HCEC 1CT (cell line): ENCODE results near the gene GRB10.

Source experiments
- DNase-seq: peaks from one replicate; pipeline ENCODE4 v3.0.0-alpha.2; 2017

Gene GRB10

DNA sequence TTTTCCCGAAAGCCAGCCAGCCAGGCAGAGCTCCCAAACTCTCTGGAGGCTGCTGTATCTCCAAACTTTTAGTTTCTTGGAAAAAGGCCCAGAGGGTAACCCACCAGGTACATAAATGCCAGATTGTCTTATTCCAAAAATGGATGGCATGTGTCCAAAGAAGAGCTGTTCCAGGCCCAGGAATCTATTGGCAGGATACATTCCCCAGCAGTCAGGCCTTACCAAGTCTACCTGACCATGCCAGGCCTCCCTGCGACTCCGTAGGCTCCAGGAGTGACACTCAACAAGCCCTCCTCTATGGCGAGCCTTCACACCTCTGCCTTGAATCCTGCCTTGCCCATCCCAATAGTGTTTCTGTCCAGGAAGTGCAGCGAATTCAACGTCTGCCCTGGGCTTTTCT is 95.6 kb downstream of the GRB10 start:
- DNase-seq = no peak

DNA sequence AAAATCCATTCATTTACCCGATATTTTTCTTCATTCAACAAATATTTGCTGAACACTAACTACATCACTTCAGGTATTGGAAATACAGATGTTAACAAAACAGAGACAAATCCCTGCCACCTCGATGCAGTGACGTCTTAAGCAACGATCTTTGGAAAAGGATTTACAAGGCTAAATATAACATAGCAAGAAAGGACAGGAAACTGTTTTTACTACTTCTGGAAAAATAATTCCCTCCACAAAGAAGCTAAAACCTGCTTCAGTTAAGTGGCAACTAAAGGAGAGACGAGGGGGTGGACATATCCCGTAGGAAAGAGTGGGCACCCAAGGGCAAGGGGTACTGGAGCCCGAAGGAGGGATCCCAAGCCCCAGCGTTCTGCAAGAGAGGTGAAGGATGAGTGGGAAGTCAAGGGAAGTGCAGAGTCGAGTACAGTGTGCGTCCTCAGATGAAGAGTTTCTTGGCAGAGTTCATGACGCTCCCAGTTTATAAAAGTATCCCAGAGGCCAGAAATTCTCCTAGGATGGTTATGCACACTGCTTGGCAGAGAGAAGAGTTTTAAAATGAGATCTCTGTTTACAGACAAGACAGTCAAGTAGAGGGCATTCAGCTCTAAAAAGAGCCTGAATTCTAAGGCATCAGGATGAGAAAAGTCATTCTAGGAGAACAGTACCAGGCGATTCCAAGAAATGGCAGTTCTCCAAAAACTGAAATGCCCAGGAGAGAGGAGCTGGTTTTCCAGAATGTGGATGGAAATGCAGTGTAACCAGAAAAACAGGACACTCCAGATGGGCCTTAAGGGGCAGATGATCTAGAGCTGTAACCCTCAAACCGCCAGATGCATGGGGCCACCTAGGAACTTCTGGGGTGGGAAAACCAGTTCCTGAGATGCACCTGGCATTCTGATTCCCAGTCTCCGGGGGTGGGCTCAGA is 97.3 kb downstream of the GRB10 start:
- DNase-seq = no peak

DNA sequence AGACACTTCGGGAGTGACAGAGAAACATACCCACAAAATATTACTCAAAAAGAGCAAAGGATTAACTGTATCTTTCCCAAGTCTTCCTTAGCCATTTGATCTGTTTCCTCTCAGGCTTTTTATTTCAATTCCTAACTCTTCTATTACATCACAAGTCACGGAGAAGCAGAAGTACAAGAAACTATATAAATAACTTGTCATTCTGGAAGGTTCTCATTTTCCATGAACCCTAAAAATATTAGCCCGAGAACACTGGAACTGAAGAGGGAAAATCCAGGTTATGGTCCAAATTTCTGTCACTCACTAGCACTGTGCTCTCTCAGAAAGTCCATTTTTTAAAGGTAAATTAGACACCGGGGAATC is 98.0 kb downstream of the GRB10 start:
- DNase-seq = no peak

DNA sequence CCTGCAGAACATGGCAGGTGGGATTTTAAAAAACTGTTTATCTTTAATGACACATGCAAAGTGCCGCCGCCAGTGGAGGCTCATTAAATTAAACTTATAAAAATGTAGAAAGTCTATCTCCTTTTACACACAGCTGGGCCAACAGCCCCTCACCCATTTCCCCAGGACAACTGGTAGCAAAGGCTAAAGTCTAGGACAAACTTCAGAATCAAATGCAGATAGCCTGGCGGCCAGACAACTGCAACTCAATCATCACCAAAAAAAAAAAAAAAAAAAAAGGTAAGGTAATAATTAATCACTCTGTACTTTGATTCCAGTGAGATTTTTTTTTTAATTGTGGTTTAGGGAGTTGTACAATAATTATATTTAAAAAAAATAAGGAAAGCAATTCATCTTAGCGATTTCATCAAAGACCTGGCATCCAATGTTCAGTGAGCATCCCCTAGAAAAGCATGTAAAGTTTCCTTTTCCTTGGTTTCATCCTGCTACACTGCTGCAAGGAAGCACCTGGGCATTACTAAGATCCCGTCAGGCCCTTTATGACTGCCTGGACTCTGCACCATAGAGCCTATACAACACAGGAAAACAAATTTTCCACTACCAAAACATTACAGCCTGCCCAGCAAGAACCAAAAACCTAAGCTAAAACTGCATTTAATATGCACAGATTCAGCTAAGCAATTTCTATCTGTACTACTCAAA is 98.5 kb downstream of the GRB10 start:
- DNase-seq = no peak

DNA sequence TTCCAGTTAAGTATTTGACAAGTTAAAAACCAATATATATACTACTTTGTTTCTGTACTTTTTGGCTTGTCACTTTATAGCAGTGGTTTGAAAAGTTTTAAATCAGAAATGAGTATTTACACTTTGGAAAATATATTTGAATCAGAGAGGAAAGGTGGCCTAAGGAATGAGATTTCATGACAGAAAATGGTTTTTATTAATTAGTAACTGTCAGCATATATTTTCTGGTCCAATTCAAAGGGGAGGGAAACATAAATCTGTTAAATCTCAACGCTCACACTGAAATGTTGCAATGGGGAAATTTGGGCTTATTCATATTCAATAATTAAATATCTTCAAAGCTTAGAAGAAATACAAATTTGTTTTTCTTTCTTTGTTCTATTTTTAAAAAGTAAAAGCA is 100.1 kb downstream of the GRB10 start:
- no peak for DNase-seq

DNA sequence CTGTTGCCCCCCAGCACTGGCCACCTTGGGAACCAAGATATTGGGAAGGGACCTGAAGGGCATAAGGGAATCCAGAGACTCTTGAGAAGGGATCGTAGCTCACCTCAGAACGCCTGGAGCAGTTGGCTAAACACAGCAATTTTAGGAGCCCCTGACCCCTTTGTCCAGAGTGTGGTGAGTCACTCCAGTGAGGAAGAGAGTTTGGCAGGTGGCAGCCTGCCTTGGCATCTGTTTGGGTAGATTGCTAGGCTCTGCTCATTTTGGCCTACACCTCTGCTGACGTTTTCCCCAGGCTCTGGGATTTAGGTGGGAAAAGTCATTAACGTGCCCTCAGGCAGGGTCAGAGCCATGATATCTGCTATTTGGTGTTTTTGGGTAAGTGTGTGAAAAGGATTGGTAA is 100.6 kb downstream of the GRB10 start:
- no peak for DNase-seq

DNA sequence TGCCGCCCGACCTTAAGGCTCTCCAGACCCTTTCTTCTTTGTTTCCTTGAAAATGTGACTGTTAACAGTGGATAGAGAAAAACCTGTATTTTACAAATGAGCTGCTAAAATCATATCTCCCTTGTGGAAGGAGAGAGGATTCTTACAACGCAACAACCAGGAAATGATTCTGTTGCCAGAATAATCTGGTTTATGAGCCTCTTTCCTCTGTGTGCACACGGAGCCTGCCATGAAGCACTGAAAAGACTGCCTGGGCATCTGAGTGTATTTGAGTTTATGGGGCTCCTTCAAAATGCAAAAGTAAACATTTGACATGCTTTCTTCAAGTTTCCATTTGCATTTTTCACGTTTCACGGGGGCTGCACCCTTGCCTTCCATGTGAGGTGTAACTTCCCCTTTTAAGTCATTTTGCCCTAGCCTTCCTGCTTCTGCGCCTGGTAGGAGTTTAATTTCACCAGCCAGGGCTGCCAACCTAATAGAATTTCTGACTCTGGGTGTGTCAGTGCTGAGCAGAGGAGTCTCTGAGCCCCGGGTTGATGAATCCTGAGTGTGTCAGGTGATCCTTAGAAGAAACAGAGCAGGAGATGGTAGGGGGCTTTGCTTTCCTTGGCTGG is 101.2 kb downstream of the GRB10 start:
- DNase-seq = no peak

DNA sequence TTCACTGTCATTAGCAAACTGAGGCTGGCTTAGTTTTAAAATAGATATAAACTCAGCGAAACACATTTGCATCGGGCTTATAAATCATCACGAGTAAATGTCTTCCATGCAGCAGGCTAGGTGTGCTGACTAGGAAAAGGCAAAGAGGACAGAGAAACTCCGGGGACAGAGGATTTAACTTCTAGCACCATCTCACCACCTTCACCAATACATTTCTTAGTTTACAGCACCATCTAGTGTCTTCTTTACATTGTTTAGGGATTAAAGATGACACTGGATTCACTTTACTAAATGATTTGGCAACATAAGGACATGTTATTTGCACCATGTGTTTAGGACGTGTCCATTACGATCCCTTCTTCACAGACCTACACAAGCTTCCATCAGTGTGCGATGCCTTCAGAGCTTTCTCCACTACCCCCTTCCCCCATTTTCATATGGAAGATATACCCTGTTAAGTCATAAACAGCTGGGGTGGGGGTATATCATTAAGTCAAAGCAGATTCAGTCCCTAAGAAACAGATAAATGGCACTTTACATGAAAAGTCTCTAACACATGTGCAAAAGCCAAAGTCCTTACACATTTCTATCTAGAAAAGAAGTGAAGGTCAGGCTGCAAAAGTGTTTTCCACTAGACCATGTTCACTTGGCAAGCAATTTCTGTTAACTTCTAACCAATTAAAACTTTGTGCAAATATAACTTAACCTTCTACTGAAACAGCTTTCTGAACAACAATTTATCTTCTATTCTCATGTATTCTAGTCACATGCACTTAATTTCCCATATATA is 103.3 kb downstream of the GRB10 start:
- peak; percentile 71 for DNase-seq

DNA sequence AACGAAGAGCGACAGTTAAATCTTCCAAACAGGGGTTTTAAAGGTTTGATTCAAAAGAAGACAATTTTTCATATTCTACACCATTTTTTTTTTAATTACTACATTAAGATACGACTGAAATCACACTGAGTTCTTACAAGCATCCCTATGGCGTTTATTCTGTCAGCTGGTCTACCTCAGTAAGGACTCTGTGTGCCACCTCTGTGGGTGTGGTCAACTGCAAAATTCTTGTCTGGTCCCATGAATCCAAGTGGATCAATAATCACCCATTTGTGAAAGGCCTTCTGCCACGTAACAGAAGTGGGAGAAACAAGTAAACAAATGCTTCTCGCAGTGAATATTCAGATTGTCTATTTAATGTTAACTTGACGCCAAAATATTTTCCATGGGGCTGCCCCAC is 104.1 kb downstream of the GRB10 start:
- DNase-seq = no peak

DNA sequence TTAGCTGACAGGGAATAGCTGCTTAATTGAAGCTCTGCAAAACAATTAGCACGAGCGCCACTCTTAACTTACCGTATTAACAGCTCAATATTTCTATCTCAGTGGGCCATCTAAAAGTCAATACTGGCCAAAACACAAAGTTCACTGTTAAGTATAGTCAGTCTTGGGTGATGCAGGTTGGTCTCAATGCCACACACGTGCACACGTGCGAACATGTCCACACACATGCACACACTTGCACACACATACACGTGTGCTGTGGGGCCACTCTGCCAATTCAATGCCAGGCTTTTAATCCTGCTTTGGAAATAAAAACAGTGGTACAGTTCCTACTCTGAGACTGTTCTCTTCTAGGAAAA is 105.1 kb downstream of the GRB10 start:
- no peak for DNase-seq

DNA sequence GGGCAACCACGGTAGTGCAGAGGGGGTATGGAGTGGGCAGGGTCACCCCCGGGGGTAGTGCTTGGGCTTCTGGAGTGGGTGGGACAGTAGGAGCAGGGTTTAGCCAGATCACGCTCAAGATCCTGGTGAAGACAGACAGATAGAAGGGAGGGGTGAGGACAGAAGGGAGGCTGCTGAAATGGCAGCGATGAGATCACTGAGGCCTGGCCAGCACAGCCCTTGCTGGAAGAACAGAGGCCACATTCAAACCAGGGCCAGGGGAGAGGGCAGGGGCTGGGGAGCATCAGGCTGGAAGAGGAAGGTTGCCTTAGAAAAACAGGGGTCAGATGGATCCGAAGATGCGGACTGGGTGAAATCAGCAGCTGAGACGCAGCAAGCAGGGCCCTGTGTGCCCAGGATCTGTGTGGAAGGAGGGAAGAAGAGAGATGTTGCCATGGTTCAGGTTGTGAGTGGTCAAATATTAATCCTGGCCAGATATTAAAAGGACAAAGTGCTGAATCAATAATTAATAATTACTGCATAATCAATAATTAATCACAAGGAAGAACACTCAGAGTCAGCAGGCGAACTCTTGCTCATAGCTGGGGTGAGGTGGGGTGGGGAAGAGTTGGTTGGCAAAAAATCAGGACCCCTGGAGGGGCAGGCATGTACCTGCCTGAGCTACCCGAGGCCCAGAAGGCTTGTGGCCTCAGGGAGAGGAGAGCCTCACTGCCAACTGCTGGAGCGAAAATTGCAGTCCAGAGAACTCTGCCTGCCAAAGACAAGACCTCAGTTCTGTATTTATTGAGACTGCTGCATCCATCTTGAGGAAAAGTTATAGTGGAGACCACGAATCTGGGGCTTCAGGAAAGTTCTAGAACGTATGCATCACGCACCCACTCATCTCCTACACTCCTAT is 105.7 kb downstream of the GRB10 start:
- no peak for DNase-seq

DNA sequence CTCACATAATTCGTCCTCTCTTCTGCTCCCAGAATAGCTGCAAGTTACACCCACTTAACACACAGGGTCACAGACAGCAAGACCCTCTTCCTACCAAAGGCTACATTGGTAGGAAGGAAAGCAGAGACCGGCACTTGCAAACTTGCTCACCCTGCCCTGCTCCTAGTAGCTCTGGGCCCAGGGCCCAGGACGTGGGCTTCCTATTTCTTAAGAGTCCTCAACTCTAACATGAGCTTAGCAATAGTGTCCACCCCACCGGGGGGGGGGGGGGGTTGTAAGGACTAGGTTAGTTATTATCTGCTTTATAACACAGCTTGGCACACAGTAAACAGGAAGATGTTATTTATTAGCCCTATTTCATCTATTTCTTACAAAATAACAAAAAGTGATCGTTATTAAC is 106.6 kb downstream of the GRB10 start:
- DNase-seq = no peak

DNA sequence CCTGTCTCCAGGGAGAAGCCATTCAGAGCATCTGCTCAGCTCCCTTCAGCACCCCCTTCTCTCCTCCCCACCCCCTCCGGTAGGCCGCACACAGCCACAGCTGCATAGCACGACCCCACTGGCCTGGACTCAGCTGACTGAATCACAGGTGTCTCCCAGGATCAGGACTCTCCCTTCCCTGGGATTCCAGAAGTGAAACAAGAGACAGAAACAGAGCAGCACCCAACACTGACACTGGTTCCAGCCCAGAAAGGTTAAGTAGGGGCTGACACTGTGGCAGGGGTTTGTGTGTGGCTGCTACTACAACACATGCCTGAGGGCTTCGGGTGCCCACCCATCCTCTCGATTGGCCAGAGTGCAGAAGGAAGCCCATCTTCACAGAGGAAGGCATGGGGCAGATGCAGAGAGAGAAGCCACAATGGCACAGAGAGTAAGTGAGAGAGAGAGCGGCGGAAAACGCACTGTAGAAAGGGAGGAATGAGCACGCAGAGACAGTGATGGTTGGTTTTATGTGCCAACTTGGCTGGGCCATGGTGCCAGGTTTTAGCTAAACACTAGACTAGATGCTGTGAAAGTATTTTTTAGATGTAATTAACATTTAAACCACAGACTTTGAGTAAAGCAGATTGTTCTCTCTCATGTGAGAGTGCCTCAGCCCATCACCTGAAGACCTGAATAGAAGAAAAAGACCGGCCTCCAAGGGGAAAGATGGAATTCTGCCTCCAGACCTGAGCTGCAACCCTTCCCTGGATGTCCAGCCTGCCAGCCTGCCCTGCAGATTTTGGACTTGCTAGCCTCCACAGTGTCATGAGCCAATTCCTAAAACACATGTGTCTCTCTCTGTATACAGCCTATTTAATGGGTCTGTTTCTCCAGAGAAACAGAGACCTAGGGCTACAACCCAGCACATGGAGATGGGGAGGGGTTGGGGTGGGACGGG is 107.5 kb downstream of the GRB10 start:
- no peak for DNase-seq

DNA sequence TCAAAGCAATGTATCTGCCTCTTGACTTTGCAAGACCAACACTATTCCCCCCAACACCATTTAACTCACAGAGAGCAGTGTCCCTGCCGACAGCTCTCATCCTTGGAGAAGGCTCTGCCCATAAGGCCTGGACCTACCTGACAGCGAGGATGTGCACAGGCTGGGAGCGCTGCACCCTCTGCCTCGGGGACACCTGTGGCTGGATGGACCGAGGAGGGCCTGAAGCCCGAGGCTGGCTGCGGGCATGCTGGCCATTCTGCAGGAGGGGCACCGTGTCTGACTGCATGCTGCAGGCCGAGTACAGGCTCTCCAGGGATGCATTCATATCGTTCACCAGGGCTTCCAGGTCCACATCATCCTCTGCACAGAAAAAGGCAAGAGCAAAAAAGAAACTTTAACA is 108.4 kb downstream of the GRB10 start:
- no peak for DNase-seq

DNA sequence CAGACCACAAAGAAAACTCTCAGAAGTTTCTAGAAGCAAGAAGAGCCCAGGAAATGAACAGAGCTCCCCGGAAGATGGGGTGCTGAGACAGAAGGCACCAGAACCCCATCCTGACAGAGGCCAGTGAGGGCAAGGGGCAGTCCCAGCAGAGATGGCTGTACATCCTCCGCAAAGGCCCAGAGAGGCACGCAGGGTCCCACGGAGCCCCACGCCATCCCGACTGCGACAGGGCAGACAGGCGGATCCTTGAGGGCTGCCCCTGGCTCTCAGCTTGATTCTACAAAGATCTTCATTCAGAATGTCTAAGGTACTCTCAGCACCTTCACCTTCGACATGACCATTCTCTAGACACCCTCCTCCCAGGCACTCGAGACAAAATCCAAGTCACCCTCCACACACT is 109.6 kb downstream of the GRB10 start:
- no peak for DNase-seq

DNA sequence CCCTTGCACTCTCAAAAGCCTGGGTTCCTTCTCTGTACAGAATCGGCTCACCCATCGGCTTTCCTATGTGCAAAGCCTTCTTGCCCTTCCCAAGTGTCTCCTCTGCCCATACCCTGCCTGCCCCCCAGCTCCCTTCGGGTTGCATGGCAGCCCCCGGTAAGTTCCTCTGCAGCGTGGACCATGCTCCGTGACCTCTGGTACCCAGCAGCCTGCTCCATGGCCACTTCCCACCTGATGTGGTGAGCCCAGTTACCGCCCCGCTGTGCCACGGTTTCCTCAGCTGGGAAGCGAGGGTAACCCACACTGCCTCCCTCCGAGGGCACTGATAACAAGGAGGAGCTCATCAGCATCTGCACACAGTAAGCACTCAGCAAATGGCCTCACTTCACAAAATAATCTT is 110.7 kb downstream of the GRB10 start:
- DNase-seq = no peak

DNA sequence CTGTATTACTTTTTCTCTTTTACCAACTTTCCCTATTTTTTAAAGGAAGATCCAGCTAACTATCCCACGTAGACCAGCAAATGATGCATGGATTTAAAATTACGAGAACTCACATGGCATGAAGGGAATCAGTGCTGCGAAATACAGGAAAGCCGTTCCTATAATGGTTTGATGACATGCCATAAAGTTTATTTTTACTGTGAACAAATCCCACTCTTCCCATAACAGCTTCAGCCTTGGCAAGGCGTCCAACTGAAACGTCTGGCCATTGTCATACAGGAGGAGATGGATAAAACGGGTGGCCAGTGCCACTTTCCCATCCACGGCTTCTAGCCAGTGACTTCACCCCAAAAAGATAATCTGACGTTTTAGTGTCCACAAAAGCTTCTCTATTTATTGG is 111.3 kb downstream of the GRB10 start:
- DNase-seq = no peak

DNA sequence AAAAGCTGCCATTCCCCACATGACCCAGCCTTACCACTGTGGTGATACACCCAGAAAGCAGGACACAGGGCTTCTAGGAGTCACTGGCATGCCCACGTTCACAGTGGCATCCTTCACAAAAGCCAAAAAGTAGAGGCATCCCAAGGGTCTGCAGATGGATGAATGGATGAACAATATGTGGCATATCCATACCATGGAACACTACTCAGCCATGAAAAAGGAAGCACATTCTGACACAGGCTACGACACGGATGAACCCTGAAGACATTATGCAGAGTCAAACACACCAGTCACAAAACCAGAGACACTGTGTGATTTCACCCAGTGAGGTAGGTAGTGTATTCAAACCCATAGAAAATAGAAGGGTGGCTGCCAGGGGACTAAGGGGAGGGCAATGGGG is 112.8 kb downstream of the GRB10 start:
- DNase-seq = no peak

DNA sequence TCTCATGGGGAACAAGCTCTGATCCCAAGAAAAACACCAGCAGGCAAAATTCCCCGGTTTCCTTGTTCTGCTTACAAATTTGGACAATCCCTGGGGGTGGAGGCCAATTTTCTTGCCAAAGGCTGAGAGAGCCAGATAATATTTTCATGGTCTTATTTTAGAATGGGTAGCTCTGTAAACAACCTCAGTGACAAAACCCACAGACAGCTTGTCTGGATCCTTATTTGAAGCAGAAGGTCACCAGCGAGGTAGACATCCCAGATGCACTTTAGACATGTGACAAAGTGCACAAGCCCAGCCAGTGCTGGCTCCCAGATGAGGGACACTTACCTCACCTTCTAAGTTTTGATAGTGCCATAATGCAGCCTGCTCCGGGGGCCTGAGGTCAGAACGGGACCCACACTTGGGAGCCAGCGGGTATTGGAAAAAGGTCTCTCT is 114.9 kb downstream of the GRB10 start:
- no peak for DNase-seq

DNA sequence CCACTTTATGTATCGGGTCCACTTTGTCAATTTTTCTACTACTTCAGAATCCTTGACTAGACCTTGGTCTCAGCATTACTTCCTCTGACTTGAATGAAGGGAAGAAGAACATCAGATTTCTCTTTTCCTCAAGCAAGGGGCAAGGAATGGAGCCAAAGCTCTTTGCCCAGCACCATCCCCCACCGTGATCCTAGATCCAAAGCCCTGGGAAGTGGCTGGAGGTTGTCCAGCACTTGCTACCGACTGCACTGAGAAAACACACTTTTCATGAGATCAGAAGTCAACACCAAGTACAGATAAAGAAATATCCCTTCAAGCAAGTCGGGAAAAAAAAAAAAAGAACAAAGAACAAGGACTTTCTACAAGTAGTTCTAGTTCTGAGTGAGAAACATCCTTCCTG is 115.4 kb downstream of the GRB10 start:
- no peak for DNase-seq

DNA sequence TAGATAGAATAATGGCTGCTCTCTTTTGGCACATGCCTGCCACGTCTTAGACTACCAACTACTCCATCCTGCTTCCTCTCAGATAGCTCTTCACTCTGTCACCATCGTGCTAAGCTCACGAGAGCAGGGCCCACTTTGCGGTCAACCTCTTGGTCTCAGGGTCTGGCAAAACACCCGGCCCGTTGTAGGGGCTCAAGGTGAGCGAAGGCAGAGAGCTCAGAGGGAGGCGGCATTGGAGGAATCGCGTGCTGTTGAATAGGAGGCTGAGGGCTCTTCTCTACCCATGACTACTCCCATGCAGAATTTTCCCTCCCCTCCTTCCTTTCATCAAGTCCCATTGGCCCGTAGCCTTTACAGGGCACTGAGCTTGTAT is 116.6 kb downstream of the GRB10 start:
- DNase-seq = no peak
